Subcutaneous adipose tissue (tissue), 4 donors: Measurements from ENCODE around the gene HOXB6. TPM values are rescaled to one million over a fixed set of nuclear protein-coding genes. Genes with fewer than 3 reads are reported as not detected.

Source experiments
- total RNA-seq, 4 donors: library from RNA; depleted of rRNA; stranded (reverse); fragments of >200 nt; gene quantifications; one replicate each; pipeline ENCODE4 v1.1.0, GENCODE V29; 2016
- TF ChIP-seq, protein P1 (sequence below): fragments of 450-650 bp; IDR thresholded peaks from one replicate; pipeline ENCODE4 v1.5.1; 2016; ENCODE audit warnings: low read depth, mild to moderate bottlenecking, control low read depth, antibody characterized with exemption, moderate library complexity

Gene HOXB6
- total RNA-seq, 4 donors from 2014 or later = 4.8 to 12.1 (median 8.9) TPM

GRCh38 chr17:48579760-48580554 is 24.8 kb downstream of the HOXB6 start:
- TF ChIP-seq, protein P1, sequence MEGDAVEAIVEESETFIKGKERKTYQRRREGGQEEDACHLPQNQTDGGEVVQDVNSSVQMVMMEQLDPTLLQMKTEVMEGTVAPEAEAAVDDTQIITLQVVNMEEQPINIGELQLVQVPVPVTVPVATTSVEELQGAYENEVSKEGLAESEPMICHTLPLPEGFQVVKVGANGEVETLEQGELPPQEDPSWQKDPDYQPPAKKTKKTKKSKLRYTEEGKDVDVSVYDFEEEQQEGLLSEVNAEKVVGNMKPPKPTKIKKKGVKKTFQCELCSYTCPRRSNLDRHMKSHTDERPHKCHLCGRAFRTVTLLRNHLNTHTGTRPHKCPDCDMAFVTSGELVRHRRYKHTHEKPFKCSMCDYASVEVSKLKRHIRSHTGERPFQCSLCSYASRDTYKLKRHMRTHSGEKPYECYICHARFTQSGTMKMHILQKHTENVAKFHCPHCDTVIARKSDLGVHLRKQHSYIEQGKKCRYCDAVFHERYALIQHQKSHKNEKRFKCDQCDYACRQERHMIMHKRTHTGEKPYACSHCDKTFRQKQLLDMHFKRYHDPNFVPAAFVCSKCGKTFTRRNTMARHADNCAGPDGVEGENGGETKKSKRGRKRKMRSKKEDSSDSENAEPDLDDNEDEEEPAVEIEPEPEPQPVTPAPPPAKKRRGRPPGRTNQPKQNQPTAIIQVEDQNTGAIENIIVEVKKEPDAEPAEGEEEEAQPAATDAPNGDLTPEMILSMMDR = no peak

DNA sequence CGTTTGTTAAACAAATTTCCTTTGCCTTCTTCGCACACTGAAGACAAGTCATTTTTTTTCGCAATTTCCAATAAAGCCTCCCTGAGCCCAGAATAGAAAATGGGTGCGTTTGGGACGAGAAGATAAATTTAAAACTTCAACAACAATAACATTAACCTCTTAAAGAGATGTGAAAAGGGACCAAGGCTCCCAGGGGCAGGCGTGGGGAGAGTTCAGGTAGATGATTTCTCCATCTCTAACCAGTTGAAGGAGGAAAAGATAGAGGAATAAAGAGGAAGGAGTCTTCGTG is 25.4 kb downstream of the HOXB6 start:
- TF ChIP-seq, protein P1 = no peak

- TF ChIP-seq, protein P1 = no peak
Observed at GRCh38 chr17:48578616-48579470, 25.9 kb downstream of the HOXB6 start.

DNA sequence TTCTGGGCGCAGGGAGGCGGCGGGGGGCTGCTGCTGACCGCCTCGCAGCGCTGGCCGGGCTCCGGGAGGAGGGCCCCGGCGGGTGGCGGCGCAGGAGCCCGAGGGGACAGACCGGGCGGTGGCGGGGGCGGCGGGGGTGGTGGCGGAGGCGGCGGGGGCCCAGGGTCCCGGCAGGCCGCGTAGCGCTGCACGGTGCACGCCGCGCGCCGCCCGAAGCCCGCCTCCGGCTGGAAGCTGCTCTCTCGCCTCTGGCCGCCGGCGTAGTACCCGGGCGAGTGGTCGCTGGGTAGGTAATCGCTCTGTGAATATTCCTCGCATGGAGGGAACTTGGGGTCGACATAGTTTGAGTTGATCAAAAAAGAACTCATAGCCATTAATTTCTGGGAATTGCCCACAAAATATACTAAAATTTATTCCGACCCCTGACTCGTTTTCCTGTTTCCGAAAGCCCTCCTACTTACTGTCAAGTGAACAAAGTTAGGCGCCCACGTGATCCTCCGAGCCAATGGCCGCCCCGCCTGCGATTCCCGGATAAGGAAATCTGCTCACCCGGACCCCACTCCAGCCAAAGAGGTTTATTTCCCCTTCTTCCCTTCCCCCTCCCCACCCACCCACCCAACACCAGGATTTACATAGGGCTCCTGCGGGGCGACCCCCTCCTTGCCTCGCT is 26.7 kb downstream of the HOXB6 start, which contains the start of gene HOXB4:
Gene HOXB4 (minus strand): TSS at position 405 of the 670 bp plus-strand sequence. CDS start 31 bp downstream, at position 374.
- TF ChIP-seq, protein P1 = no peak

DNA sequence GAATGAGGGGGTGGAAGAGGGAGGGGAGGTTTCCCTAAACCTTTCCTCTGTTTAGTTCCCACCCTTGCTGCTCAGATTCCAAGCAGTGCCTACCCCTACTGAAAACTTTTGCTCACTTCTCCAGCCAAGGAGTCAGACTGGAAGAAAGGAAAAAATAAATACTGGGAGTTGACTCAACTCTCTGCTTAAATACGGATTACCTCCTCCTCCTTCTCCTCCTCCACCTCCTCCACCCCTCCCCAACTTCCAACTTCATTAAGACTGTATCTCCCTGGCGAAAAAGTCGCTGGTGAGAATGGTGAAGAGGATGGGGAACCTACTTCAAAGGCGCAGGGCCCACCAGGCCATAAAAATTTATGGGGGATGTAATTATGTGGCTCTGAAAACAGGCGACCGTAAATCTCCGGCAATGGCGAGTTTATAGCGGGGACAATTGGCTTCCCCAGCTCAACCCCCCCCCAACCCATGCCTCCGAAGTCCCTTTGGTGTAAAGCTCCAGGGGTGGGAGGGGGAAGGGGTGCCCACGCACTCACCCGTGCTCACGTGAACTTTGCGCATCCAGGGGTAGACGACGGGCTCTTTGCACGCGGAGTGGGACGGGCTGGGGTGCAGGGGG is 27.3 kb downstream of the HOXB6 start:
- TF ChIP-seq, protein P1 = no peak

GRCh38 chr17:48576479-48577309 is 28.1 kb downstream of the HOXB6 start:
- TF ChIP-seq, protein P1 = no peak
